Hindlimb muscle (tissue), 1 donor: Measurements from ENCODE around the gene RAB6A. TPM values are rescaled to one million over a fixed set of nuclear protein-coding genes. Genes with fewer than 3 reads are reported as not detected.

Source experiments
- DNase-seq: peaks from one replicate; pipeline ENCODE4 v3.0.0-alpha.2; 2013
- polyA plus RNA-seq: library from polyadenylated mRNA; unstranded; fragments of 120-200 nt; gene quantifications from one replicate; pipeline ENCODE4 v1.2.1, GENCODE V29; 2013; ENCODE audit not compliant: insufficient read length

Gene RAB6A
- polyA plus RNA-seq, 1 donor, result 87.8 TPM

- no peak for DNase-seq
Measured at GRCh38 chr11:73652046-73652730, 108.7 kb downstream of the RAB6A start.

GRCh38 chr11:73651661-73652045, 109.2 kb downstream of the RAB6A start:
- no peak for DNase-seq

- no peak for DNase-seq
Measured at GRCh38 chr11:73651252-73651651, 109.6 kb downstream of the RAB6A start.

DNA sequence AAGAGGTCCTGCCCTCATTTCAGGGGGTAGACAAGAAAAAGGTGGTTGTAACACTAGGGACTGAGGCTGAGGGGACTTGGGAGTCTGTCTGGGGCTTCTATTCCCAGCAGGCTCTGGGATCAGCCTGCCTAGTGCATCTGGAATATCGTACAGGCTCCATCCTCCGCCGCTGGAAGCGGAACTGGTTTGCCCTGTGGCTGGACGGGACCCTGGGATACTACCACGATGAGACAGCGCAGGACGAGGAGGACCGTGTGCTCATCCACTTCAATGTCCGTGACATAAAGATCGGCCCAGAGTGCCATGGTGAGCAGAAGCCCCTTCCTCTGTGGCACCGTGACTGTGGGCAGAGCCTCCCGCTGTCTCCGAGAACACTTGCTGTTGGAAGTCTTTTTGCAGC, 110.5 kb downstream of the RAB6A start:
- no peak for DNase-seq

DNA sequence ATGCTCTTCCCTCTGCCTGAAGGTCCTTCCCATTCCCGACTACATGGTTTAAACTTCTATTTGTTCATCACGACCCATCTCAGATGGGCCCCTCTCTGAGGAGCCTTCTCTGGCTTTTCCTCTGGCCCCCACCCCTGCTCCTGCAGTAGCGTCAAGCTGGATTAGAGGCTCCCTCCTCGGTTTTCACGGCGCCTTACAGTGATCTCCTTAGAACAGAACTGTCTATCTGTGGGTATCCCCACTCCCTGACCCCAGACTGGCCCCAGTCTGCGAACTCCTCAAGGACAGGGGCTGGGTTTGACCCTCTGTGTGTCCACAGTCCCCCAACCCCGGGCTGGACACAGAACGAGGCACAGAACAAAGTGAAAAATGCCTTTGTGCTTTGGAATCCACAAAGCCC, 111.7 kb downstream of the RAB6A start:
- DNase-seq, result no peak

- no peak for DNase-seq
Measured at GRCh38 chr11:73648571-73649046, 112.3 kb downstream of the RAB6A start.

DNA sequence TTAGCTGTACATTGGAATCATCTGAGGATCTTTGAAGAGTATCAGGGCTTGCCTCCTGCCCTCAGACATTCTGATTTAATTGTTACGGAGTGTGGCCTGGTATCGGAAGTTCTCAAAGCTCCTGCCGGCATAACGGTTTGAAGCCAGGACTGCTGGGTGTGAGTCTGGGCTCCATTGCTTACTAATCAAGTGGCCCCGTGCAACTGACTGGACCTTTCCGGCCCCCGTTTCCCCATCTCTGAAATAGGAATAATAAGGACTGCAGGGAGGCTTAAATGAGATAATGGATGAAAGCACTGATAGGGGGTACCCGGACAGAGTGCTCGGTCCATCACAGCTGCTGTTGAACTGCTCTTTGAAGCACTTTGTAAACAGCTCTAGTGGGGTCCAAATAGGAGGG, 112.8 kb downstream of the RAB6A start:
- no peak for DNase-seq

GRCh38 chr11:73647459-73648100, 113.3 kb downstream of the RAB6A start:
- DNase-seq, result peak; percentile 60

GRCh38 chr11:73645972-73646631, 114.8 kb downstream of the RAB6A start, which contains the start of gene PLEKHB1:
PLEKHB1 (plus strand) TSS chr11:73646581; CDS start chr11:73646609, 28 bp downstream.
- DNase-seq, result no peak

DNA sequence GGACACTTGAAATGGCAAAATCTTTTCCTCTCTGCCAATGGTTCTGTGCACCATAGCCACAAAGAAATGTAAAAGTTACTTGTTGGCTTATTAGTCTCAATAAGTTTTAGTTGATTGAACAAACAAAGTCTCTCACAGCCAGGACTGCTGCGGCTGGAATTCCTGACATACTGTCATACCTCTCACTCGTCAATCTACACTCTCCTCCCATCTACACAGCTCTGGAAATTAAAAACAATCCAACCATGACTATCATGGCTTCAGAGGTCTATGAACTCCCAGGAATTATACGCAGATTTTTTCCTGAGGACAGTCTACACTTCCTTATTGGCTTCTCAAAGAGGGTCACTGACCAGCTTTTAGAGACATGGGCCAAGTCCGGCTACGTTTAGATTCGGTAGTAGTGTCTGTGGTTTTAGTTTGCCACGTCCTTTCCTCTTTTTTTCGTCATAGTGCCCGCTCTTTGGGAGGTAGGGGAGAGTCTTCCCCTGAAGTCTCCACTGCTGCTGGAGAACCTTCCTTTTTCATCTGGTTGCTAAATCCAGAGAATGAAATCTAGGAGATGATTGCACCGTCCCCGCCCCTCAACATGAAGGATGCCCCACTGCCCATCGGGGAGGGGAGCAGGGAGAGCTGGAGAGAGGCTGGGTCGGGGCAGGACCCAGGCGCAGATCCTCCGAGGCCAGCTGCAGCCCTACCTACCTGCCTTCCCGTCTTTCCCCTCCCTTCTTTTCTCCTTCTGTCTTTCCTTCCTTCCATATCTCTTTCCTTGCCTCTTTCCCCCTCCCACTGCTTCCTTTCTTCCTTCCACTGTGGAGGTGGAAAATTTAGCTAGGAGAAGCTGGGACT, 115.5 kb downstream of the RAB6A start:
- DNase-seq, result no peak

GRCh38 chr11:73641668-73642067, 119.2 kb downstream of the RAB6A start:
- DNase-seq, result no peak

DNA sequence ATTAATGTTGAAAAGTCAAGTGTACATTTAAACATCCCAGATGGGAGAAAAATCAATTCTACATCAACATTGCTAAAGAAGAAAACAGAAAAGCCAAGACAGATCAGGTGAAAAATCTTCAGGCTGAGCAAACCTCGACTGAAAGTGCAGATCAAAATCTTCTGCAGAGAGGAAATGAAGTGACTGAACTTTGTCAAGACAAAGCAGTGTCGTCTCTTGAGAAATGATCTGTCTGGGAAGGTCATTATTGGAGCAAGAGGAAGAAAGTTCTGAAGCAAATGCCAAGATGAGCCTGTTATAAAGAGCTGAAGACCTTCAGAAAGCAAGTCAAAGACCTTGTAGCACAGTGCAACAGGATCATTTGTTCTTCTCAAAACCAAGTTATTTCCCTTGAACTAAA, 120.3 kb downstream of the RAB6A start:
- DNase-seq, result no peak

DNA sequence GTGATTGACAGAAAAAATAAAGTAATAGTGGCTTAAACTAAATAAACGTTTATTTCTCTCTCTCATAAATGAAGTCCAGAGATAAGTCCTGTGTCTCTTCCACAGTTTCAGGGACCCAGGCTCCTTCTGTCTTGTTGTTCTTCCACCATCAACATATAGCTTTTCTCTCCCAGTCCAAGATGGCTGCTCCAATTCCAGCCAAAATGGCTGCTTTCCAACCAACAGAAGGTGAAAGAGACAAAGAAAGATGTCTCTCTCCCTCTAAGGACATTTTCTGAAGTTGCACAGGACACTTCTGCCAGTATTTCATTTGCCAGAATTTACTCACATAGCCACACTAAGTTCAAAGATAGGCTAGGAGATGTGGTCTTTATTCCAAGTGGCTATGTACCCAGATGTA, 123.9 kb downstream of the RAB6A start:
- DNase-seq, result no peak

GRCh38 chr11:73636249-73636648, 124.6 kb downstream of the RAB6A start:
- no peak for DNase-seq

GRCh38 chr11:73635721-73636120, 125.2 kb downstream of the RAB6A start:
- no peak for DNase-seq

GRCh38 chr11:73633999-73634398, 126.9 kb downstream of the RAB6A start:
- no peak for DNase-seq

GRCh38 chr11:73632996-73633395, 127.9 kb downstream of the RAB6A start:
- no peak for DNase-seq

DNA sequence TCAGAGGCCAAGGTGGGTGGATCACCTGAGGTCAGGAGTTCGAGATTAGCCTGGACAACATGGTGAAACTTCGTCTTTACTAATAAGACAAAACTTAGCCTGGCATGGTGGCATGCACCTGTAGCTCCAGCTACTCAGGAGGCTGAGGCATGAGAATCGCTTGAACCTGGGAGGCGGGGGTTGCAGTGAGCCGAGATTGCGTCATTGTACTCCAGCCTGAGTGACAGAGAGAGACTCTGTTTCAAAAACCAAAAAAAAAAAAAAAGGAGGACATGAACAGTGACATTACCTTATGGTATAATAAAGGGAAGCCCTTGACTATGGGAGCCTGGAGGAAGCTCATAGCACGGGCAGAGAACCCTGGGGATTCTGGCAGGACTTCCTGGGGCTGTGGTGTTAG, 131.0 kb downstream of the RAB6A start:
- no peak for DNase-seq

DNA sequence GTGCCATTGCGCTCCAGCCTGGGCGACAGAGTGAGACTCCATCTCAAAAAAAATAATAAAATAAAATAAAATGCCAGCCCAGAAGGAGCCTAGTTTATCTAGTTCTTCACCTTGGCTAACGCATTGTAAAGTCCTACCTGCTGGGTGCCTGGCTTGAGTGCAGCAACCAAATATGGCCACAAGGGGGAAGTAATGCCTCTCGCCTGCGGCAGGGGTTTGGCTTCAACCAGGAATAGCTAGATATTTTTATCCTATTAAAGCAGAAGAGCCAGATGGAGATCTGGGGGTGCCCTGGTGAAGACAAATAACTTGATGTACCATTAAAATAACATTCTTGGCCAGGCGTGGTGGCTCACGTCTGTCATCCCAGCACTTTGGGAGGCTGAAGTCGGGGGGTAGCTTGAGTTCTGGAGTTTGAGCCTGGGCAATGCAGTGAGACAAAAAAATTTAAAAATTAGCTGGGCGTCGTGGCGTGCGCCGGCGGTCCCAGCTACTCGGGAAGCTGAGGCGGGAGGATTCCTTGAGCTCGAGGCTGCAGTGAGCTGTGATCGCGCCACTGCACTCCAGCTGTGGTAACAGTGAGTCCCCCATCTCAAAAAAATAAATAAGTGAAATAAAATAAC, 135.1 kb downstream of the RAB6A start:
- peak; percentile 73 for DNase-seq
